Measurements from ENCODE around the gene VDAC1. TPM values are rescaled to one million over a fixed set of nuclear protein-coding genes. Genes with fewer than 3 reads are reported as not detected.

Gene VDAC1
- total RNA-seq, 2 experiments from 2014 or later, result 46.8 to 50.9 TPM

GRCh38 chr5:133941456-133942196 is 63.1 kb downstream of the VDAC1 start:
- intact Hi-C loops (cut with DNase I, micrococcal nuclease), result loop anchor here (10.0 kb wide), 2 partner anchors 517 to 827 kb away; no protein-coding TSS in a partner anchor
- Mint-ChIP-seq H3K9me3 (no peaks in the 10 kb centered on the region), H3K27ac (no peak overlapping the region), H3K27me3 (no peaks in the 10 kb centered on the region), H3K4me3 (no peak overlapping the region), H3K36me3 (ENCODE audit: low read depth) (no peaks in the 10 kb centered on the region), H3K4me1 (ENCODE audit: low read depth) (no peaks in the 10 kb centered on the region)
- H3K36me3 ChIP-seq (ENCODE audit: insufficient read depth, low read length), result no peaks in the 10 kb centered on the region
- H3K27me3 ChIP-seq (ENCODE audit: control insufficient read depth in 1 of 2, insufficient read depth in 2 of 2, low read length in 2 of 2), result no peaks in the 10 kb centered on the region
- ChIA-PET CTCF (no interaction called here), POLR2A (no interaction called here)
- TF ChIP-seq CTCF (IDR thresholded peaks at IDR 0.05), result no peak
- H3K4me3 ChIP-seq (ENCODE audit: low read length), result no peak overlapping the region
- no peaks in the 10 kb centered on the region for H3K4me1 ChIP-seq (ENCODE audit: insufficient read depth, low read length)
- no peak for ATAC-seq (ENCODE audit: poor library complexity)
- no peak for DNase-seq
- no peak overlapping the region for H3K27ac ChIP-seq (ENCODE audit: low read depth in 1 of 2, low read length in 2 of 2)
- no peaks in the 10 kb centered on the region for H3K9me3 ChIP-seq (ENCODE audit: control insufficient read depth in 1 of 2, insufficient read depth in 1 of 2, low read length in 2 of 2)

- POLR2A ChIA-PET, result interaction anchor here (1.3 kb wide), 1 partner anchor 9 kb away, joined by 3 read pairs; no protein-coding TSS in a partner anchor
- peaks cover 0 to 13% of the 10 kb centered on the region in 2 experiments for H3K9me3 ChIP-seq (ENCODE audit: control insufficient read depth in 1 of 2, insufficient read depth in 1 of 2, low read length in 2 of 2)
- CTCF ChIA-PET, result no interaction called here
- no peaks in the 10 kb centered on the region for H3K4me1 Mint-ChIP-seq (ENCODE audit: low read depth)
- H3K27ac Mint-ChIP-seq, result no peak overlapping the region
- no peak overlapping the region for H3K27ac ChIP-seq (ENCODE audit: low read depth in 1 of 2, low read length in 2 of 2)
- no peaks in the 10 kb centered on the region for H3K27me3 Mint-ChIP-seq
- no peaks in the 10 kb centered on the region for H3K36me3 ChIP-seq (ENCODE audit: insufficient read depth, low read length)
- no peak overlapping the region for H3K4me3 Mint-ChIP-seq
- no peak for DNase-seq
- H3K27me3 ChIP-seq (ENCODE audit: control insufficient read depth in 1 of 2, insufficient read depth in 2 of 2, low read length in 2 of 2), result no peaks in the 10 kb centered on the region
- H3K36me3 Mint-ChIP-seq (ENCODE audit: low read depth), result no peaks in the 10 kb centered on the region
- TF ChIP-seq CTCF (IDR thresholded peaks at IDR 0.05), result no peak
- no peaks in the 10 kb centered on the region for H3K9me3 Mint-ChIP-seq
- H3K4me3 ChIP-seq (ENCODE audit: low read length), result no peak overlapping the region
- intact Hi-C loops (cut with DNase I, micrococcal nuclease), result loop anchor here (10.0 kb wide), 2 partner anchors 515 to 825 kb away; no protein-coding TSS in a partner anchor
- no peak for ATAC-seq (ENCODE audit: poor library complexity)
- H3K4me1 ChIP-seq (ENCODE audit: insufficient read depth, low read length), result no peaks in the 10 kb centered on the region
Observed at GRCh38 chr5:133939668-133940067, 65.1 kb downstream of the VDAC1 start.

DNA sequence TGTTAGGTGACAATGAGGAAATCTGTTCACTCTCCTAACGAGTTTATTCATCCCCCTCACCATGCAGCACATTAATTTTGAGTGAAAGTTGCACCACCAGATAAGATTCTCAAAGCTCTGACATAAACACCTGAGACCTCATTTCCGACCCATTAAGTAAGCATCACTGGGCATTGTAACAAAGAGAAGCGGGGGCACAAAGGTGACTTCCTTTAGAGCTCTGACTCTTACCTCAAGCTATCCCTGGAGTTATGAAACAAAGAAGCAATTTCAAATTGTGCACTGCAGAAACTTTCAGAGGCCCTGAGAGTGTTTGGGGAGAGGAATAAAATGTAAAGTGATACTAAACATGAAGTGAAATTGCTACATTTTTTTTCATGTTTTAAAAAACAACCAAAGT is 65.8 kb downstream of the VDAC1 start:
- Mint-ChIP-seq H3K4me3 (no peak overlapping the region), H3K9me3 (no peaks in the 10 kb centered on the region), H3K36me3 (ENCODE audit: low read depth) (no peaks in the 10 kb centered on the region), H3K4me1 (ENCODE audit: low read depth) (no peaks in the 10 kb centered on the region), H3K27me3 (no peaks in the 10 kb centered on the region), H3K27ac (no peak overlapping the region)
- DNase-seq, result no peak
- peaks cover 0 to 13% of the 10 kb centered on the region in 2 experiments for H3K9me3 ChIP-seq (ENCODE audit: control insufficient read depth in 1 of 2, insufficient read depth in 1 of 2, low read length in 2 of 2)
- no peak overlapping the region for H3K4me3 ChIP-seq (ENCODE audit: low read length)
- POLR2A ChIA-PET, result interaction anchor here (1.3 kb wide), 1 partner anchor 9 kb away, joined by 3 read pairs; no protein-coding TSS in a partner anchor
- no peaks in the 10 kb centered on the region for H3K27me3 ChIP-seq (ENCODE audit: control insufficient read depth in 1 of 2, insufficient read depth in 2 of 2, low read length in 2 of 2)
- H3K4me1 ChIP-seq (ENCODE audit: insufficient read depth, low read length), result no peaks in the 10 kb centered on the region
- no peaks in the 10 kb centered on the region for H3K36me3 ChIP-seq (ENCODE audit: insufficient read depth, low read length)
- CTCF ChIA-PET, result no interaction called here
- intact Hi-C loops (cut with DNase I, micrococcal nuclease), result no loop called here
- ATAC-seq (ENCODE audit: poor library complexity), result no peak
- H3K27ac ChIP-seq (ENCODE audit: low read depth in 1 of 2, low read length in 2 of 2), result no peak overlapping the region
- TF ChIP-seq CTCF (IDR thresholded peaks at IDR 0.05), result no peak
